ENCODE measurements around the gene CDKAL1. TPM values are rescaled to one million over a fixed set of nuclear protein-coding genes. Genes with fewer than 3 reads are reported as not detected.
A peak's percentile ranks its signal among the peaks of the same experiment; 100 is the strongest.

Gene CDKAL1
- total RNA-seq, 1 experiment from 2014 or later, result 13.8 TPM

DNA sequence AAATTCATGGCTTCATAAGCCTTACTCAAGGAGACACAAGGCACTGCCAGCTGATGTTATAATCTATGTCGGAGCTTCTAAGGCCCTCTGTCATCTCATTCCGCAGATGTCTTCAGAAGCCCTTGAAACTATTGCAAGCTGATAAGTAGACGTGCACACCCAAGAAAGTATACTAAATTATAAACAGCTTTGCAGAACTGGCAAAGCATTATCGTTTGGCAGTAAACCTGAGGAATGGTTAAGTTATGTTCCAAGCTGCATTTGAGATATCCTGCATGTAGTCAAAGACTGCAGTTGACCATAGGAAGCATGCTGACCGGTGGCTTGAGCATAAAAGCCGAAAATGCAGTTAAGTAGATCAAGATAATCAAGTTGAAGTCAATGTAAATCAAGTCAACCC is 633.5 kb downstream of the CDKAL1 start:
- intact Hi-C loops (cut with micrococcal nuclease), result no loop called here
- DNase-seq (no peak), ATAC-seq (no peak)
- H3K36me3 ChIP-seq (ENCODE audit: low read depth, low read length), result no peaks in the 10 kb centered on the region
- no peaks in the 10 kb centered on the region for H3K9me2 ChIP-seq (replicated peaks; ENCODE audit: low read length)
- no peaks in the 10 kb centered on the region for H3K4me1 ChIP-seq (ENCODE audit: insufficient read depth, low read length)
- H3K4me3 ChIP-seq (ENCODE audit: low read length), result no peak overlapping the region
- H3K9ac ChIP-seq (ENCODE audit: low read length), result no peak overlapping the region
- no peaks in the 10 kb centered on the region for H4K20me1 ChIP-seq (ENCODE audit: low read length)
- TF ChIP-seq EZH2 (IDR thresholded peaks at IDR 0.05; ENCODE audit: low read length, unreplicated experiment) (no peak), EZH2phosphoT487 (IDR thresholded peaks at IDR 0.05; ENCODE audit: borderline replicate concordance, low read length) (no peak), CTCF (conservative IDR thresholded peaks at IDR 0.05; ENCODE audit: low read depth, low read length) (no peak)
- ChIA-PET CTCF (no interaction called here), POLR2A (ENCODE audit: unreplicated experiment) (no interaction called here)
- H3K4me2 ChIP-seq (ENCODE audit: low read length), result no peak overlapping the region
- no peak overlapping the region for H3K27ac ChIP-seq (ENCODE audit: low read length)
- H3K27me3 ChIP-seq (ENCODE audit: low read length), result no peaks in the 10 kb centered on the region
- H3K79me2 ChIP-seq (ENCODE audit: low read length), result no peaks in the 10 kb centered on the region
- H3K9me3 ChIP-seq (ENCODE audit: low read length), result no peaks in the 10 kb centered on the region
- H3F3A ChIP-seq (ENCODE audit: low read length, unreplicated experiment), result no peaks in the 10 kb centered on the region
- no TSS peak for BruUV-seq (replicated peaks)
- H2AFZ ChIP-seq (ENCODE audit: low read length), result no peak overlapping the region

DNA sequence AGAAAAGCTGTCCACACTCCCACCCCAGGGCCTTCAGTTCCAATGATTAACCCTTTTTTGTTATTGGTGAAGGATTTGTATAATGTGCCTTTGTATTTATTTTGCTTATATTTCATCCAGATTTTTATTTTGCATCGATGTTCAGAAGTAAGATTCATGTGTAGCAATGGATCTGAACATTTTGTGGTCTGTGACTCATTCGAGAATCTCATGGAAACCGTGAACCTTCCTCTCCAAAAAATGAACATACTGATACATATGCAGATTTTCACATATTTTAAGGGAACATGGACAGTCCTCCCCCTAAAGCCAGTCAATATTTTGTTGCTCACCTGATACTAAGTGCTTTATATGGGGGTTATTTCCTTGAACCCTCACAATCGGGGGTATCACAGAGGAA is 637.5 kb downstream of the CDKAL1 start:
- TF ChIP-seq CTCF (conservative IDR thresholded peaks at IDR 0.05; ENCODE audit: low read depth, low read length) (no peak), EZH2 (IDR thresholded peaks at IDR 0.05; ENCODE audit: low read length, unreplicated experiment) (no peak), EZH2phosphoT487 (IDR thresholded peaks at IDR 0.05; ENCODE audit: borderline replicate concordance, low read length) (no peak)
- CTCF ChIA-PET, result no interaction called here
- POLR2A ChIA-PET (ENCODE audit: unreplicated experiment), result no interaction called here
- intact Hi-C loops (cut with micrococcal nuclease), result no loop called here
- H4K20me1 ChIP-seq (ENCODE audit: low read length), result no peaks in the 10 kb centered on the region
- no TSS peak for BruUV-seq (replicated peaks)
- H3K4me2 ChIP-seq (ENCODE audit: low read length), result no peak overlapping the region
- no peaks in the 10 kb centered on the region for H3K79me2 ChIP-seq (ENCODE audit: low read length)
- no peaks in the 10 kb centered on the region for H3K9me2 ChIP-seq (replicated peaks; ENCODE audit: low read length)
- H3K27ac ChIP-seq (ENCODE audit: low read length), result no peak overlapping the region
- DNase-seq (peak; percentile 15), ATAC-seq (no peak)
- H3K9ac ChIP-seq (ENCODE audit: low read length), result no peak overlapping the region
- no peaks in the 10 kb centered on the region for H3F3A ChIP-seq (ENCODE audit: low read length, unreplicated experiment)
- H3K4me1 ChIP-seq (ENCODE audit: insufficient read depth, low read length), result peaks cover 8% of the 10 kb centered on the region; the same call in 1 of the 2 replicates
- H3K9me3 ChIP-seq (ENCODE audit: low read length), result no peaks in the 10 kb centered on the region
- no peaks in the 10 kb centered on the region for H3K36me3 ChIP-seq (ENCODE audit: low read depth, low read length)
- H3K27me3 ChIP-seq (ENCODE audit: low read length), result no peaks in the 10 kb centered on the region
- H3K4me3 ChIP-seq (ENCODE audit: low read length), result no peak overlapping the region
- H2AFZ ChIP-seq (ENCODE audit: low read length), result no peak overlapping the region

DNA sequence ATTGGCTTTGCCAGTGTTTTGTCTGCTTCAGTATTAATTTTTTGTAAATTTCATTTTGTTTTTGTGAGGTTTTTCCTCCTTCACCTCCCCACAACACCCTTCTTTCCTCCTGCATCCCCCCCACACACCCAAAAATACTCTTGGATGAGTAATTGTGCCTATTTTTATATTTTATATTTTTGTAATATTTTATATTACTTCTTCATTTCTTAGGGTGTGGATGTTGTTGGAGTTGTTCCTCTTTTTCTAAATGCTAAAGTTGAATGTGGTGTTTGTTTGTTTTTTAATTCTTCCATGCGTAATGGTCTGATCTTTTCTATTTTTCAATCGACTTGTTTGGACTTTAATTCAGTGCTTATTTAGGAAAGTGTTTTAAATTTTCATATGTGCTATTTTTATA is 638.8 kb downstream of the CDKAL1 start:
- ATAC-seq, result no peak
- ChIA-PET POLR2A (ENCODE audit: unreplicated experiment) (no interaction called here), CTCF (no interaction called here)
- Histone ChIP-seq H3K4me3 (ENCODE audit: low read length) (no peak overlapping the region), H3K27ac (ENCODE audit: low read length) (no peak overlapping the region), H3K4me2 (ENCODE audit: low read length) (no peak overlapping the region), H3K27me3 (ENCODE audit: low read length) (no peaks in the 10 kb centered on the region), H4K20me1 (ENCODE audit: low read length) (no peaks in the 10 kb centered on the region), H3K9ac (ENCODE audit: low read length) (no peak overlapping the region), H2AFZ (ENCODE audit: low read length) (no peak overlapping the region), H3F3A (ENCODE audit: low read length, unreplicated experiment) (no peaks in the 10 kb centered on the region), H3K36me3 (ENCODE audit: low read depth, low read length) (no peaks in the 10 kb centered on the region), H3K4me1 (ENCODE audit: insufficient read depth, low read length) (peaks cover 8% of the 10 kb centered on the region; the same call in 1 of the 2 replicates), H3K79me2 (ENCODE audit: low read length) (no peaks in the 10 kb centered on the region), H3K9me3 (ENCODE audit: low read length) (no peaks in the 10 kb centered on the region), H3K9me2 (replicated peaks; ENCODE audit: low read length) (no peaks in the 10 kb centered on the region)
- TF ChIP-seq CTCF (conservative IDR thresholded peaks at IDR 0.05; ENCODE audit: low read depth, low read length) (no peak), EZH2phosphoT487 (IDR thresholded peaks at IDR 0.05; ENCODE audit: borderline replicate concordance, low read length) (no peak), EZH2 (IDR thresholded peaks at IDR 0.05; ENCODE audit: low read length, unreplicated experiment) (no peak)
- DNase-seq, result no peak
- BruUV-seq (replicated peaks), result no TSS peak
- intact Hi-C loops (cut with micrococcal nuclease), result no loop called here
